GM12878 (cell line): ENCODE results near the gene RECK. TPM values are rescaled to one million over a fixed set of nuclear protein-coding genes. Genes with fewer than 3 reads are reported as not detected.
A peak's percentile ranks its signal among the peaks of the same experiment; 100 is the strongest.

Source experiments
- ATAC-seq: fragments of 200-7000 bp; cut with Tn5 transposase; 3 replicates; pipeline ENCODE4 v1.9.1; 2020; ENCODE audit warnings: mild to moderate bottlenecking, moderate library complexity
- BruUV-seq: library from RNA; stranded (reverse); fragments of 400-500 nt; replicated peaks from 2 replicates; lab custom pipeline; 2021; lab: Mats Ljungman, UMichigan
- CTCF ChIA-PET: fragments of 300-600 bp; sonication (Branson Sonifier 250); formaldehyde crosslinking; extraction: SDS; loops from one replicate; lab custom pipeline; 2021; ENCODE audit warnings: inconsistent platforms; lab: Yijun Ruan, JAX
- POLR2A ChIA-PET: fragments of 350-600 bp; formaldehyde crosslinking; extraction: SDS; loops from one replicate; lab custom pipeline; 2021; ENCODE audit warnings: inconsistent platforms; lab: Charles Lee
- RAD21 ChIA-PET: fragments of 300-600 bp; sonication (Branson Sonifier 250); formaldehyde crosslinking; loops from one replicate; lab custom pipeline; 2023; ENCODE audit warnings: antibody characterized with exemption; ENCODE audit not compliant: unreplicated experiment; lab: Charles Lee
- SMC1A ChIA-PET: fragments of 300-600 bp; sonication (Branson Sonifier 250); formaldehyde crosslinking; loops from one replicate; lab custom pipeline; 2023; ENCODE audit not compliant: unreplicated experiment, uncharacterized antibody; lab: Charles Lee
- DNase-seq: peaks from one replicate; pipeline ENCODE4 v3.0.0-alpha.2; 2011; ENCODE audit warnings: low read depth, low spot score
- FAIRE-seq: peaks from 3 replicates; lab custom pipeline; 2011; peaks lifted over from hg19 to GRCh38; lab: Jason Lieb, UNC
- H2AFZ ChIP-seq: 2 replicates; pipeline ENCODE4 v1.6.0; 2011; ENCODE audit warnings: low read depth, low read length, control low read depth; ENCODE audit not compliant: control insufficient read depth
- H3K27ac ChIP-seq: 2 replicates; pipeline ENCODE4 v1.5.1; 2011; ENCODE audit warnings: control low read depth; ENCODE audit not compliant: control insufficient read depth, insufficient read depth
- H3K27me3 ChIP-seq, 2 experiments: replicated peaks in 1 of 2; 2 replicates each; pipeline versions ENCODE4 v1.6.0 to v1.6.1; 2011; ENCODE audit warnings: low read length in 1 of 2; ENCODE audit not compliant: control insufficient read depth in 2 of 2, insufficient read depth in 2 of 2
- H3K36me3 ChIP-seq, 2 experiments: 2 replicates each; pipeline ENCODE4 v1.5.1; 2011; ENCODE audit warnings: low read length in 1 of 2; ENCODE audit not compliant: control insufficient read depth in 2 of 2, insufficient read depth in 2 of 2
- H3K4me1 ChIP-seq: 2 replicates; pipeline ENCODE4 v1.6.1; 2011; ENCODE audit warnings: mild to moderate bottlenecking, low read length, moderate library complexity, mixed read lengths; ENCODE audit not compliant: control insufficient read depth, insufficient read depth
- H3K4me2 ChIP-seq: 2 replicates; pipeline ENCODE4 v1.6.0; 2011; ENCODE audit warnings: control low read depth; ENCODE audit not compliant: control insufficient read depth, insufficient read depth
- H3K4me3 ChIP-seq: fragments of 200-600 bp; sonication (generic); 2 replicates; pipeline ENCODE4 v1.5.1; 2016
- H3K79me2 ChIP-seq: 2 replicates; pipeline ENCODE4 v1.6.0; 2011; ENCODE audit warnings: low read length; ENCODE audit not compliant: control insufficient read depth, insufficient read depth
- H3K9ac ChIP-seq: 2 replicates; pipeline ENCODE4 v1.8.0; 2011; ENCODE audit warnings: low read length, control low read depth, mixed read lengths; ENCODE audit not compliant: control insufficient read depth, insufficient read depth
- H3K9me3 ChIP-seq: replicated peaks from 3 replicates; pipeline ENCODE4 v1.5.1; 2011; ENCODE audit warnings: mild to moderate bottlenecking, low read length; ENCODE audit not compliant: control insufficient read depth, insufficient read depth
- H4K20me1 ChIP-seq: 2 replicates; pipeline ENCODE4 v1.6.0; 2011; ENCODE audit not compliant: control insufficient read depth, insufficient read depth
- CTCF ChIP-seq, 3 experiments: IDR thresholded peaks in 2 of 3; conservative IDR thresholded peaks in 1 of 3; 2 replicates each; pipeline ENCODE4 v1.5.1; 2011; ENCODE audit warnings: low read depth in 3 of 3, low read length in 3 of 3, mild to moderate bottlenecking in 3 of 3, control low read depth in 2 of 3, moderate library complexity in 2 of 3, inconsistent platforms in 1 of 3, mixed read lengths in 1 of 3; ENCODE audit not compliant: control insufficient read depth in 2 of 3, insufficient read depth in 1 of 3; ENCODE audit errors: extremely low read depth in 1 of 3
- DPF2 ChIP-seq: fragments of 450-650 bp; IDR thresholded peaks from 2 replicates; pipeline ENCODE4 v1.6.1; 2017; ENCODE audit warnings: mild to moderate bottlenecking
- EZH2 ChIP-seq: IDR thresholded peaks from 2 replicates; pipeline ENCODE4 v1.6.1; 2012; ENCODE audit warnings: low read depth, mild to moderate bottlenecking, control low read depth, inconsistent platforms, low read length, borderline replicate concordance; ENCODE audit not compliant: control insufficient read depth
- RAD21 ChIP-seq: IDR thresholded peaks from 2 replicates; pipeline ENCODE4 v1.6.1; 2011; ENCODE audit warnings: mild to moderate bottlenecking, low read depth, low read length, moderate library complexity; ENCODE audit not compliant: insufficient read depth
- RB1 ChIP-seq: fragments of 450-650 bp; formaldehyde crosslinking; IDR thresholded peaks from 2 replicates; pipeline ENCODE4 v1.6.1; 2017; ENCODE audit warnings: mild to moderate bottlenecking, borderline replicate concordance
- RFX5 ChIP-seq: IDR thresholded peaks from 2 replicates; pipeline ENCODE4 v1.6.1; 2011; ENCODE audit warnings: low read depth, low read length, improper control_type of control experiment
- RUNX3 ChIP-seq: IDR thresholded peaks from 2 replicates; pipeline ENCODE4 v1.6.1; 2012; ENCODE audit warnings: low read length, inconsistent platforms
- SMC3 ChIP-seq: IDR thresholded peaks from 2 replicates; pipeline ENCODE4 v1.6.1; 2011; ENCODE audit warnings: low read length, improper control_type of control experiment, borderline replicate concordance
- SPI1 ChIP-seq: IDR thresholded peaks from 2 replicates; pipeline ENCODE4 v1.6.1; 2011; ENCODE audit warnings: low read depth, mild to moderate bottlenecking, low read length, moderate library complexity, borderline replicate concordance; ENCODE audit not compliant: insufficient read depth
- YY1 ChIP-seq: IDR thresholded peaks from 2 replicates; pipeline ENCODE4 v1.6.1; 2011; ENCODE audit warnings: low read depth, mild to moderate bottlenecking, low read length
- WGBS: methylation state at CpG from one replicate; pipeline ENCODE4 v1.1.6; 2016; ENCODE audit warnings: low lambda C conversion rate; ENCODE audit not compliant: insufficient replicate concordance, insufficient coverage; ENCODE audit errors: missing lambda C conversion rate; 5-methylcytosine and 5-hydroxymethylcytosine counted together
- in situ Hi-C: fragments of 300-500 bp; cut with MboI; formaldehyde crosslinking; loops from 9 replicates; pipeline ENCODE4 v1.14.3; 2018; ENCODE audit warnings: mixed read lengths
- intact Hi-C: fragments of 100-400 bp; cut with micrococcal nuclease; formaldehyde crosslinking; loops from one replicate; pipeline ENCODE4 v1.14.2; 2022; ENCODE audit not compliant: unreplicated experiment
- polyA plus RNA-seq, 11 experiments: library from polyadenylated mRNA; depleted of rRNA in 4 of 11; unstranded in 6 of 11; stranded (reverse) in 5 of 11; fragments of >200 nt; fragmentation: Nextera tagmentation in 4 of 11; fragmentation: Illumina TruSeq in 1 of 11; extraction: Ambion mirVana in 4 of 11; extraction: Trizol in 1 of 11; gene quantifications; 1 replicate in 1 of 11; 2 replicates in 10 of 11; pipeline versions ENCODE4 v1.2.1 to v1.2.3, GENCODE V29; 2011 to 2016; ENCODE audit warnings: inconsistent platforms in 2 of 11, missing spikeins in 2 of 11, low read depth in 1 of 11
- total RNA-seq, 4 experiments: library from RNA; depleted of rRNA in 3 of 4; stranded (reverse); fragments of >200 nt in 3 of 4; fragmentation: Illumina TruSeq in 1 of 4; extraction: Trizol in 1 of 4; gene quantifications; 2 replicates each; pipeline versions ENCODE4 v1.2.1 to v1.2.3, GENCODE V29; 2013 to 2021

RECK gene
- total and polyA plus RNA-seq, 10 of the 15 experiments (the other 5 are each of a cell fraction or from before 2014, with no cell fraction given), result 0.02 to 0.40 (median 0.13) TPM

GRCh38 chr9:36102742-36103495, 66.2 kb downstream of the RECK start:
- ChIA-PET RAD21 (interaction anchor here (1.0 to 7.7 kb wide), 2 partner anchors 63 to 226 kb away, joined by 4 to 105 read pairs; partner anchors contain the start of gene CCIN), POLR2A (interaction anchor here (1.1 kb wide), 1 partner anchor 63 kb away, joined by 3 read pairs; no protein-coding TSS in a partner anchor), CTCF (interaction anchor here (0.6 to 8.4 kb wide), 29 partner anchors 11 to 229 kb away, joined by 3 to 258 read pairs (median 4); partner anchors contain the start of genes CCIN and CLTA)
- Histone ChIP-seq H3K4me1 (no peaks in the 10 kb centered on the region), H3K4me2 (no peak overlapping the region), H3K27ac (no peak overlapping the region), H4K20me1 (no peaks in the 10 kb centered on the region), H3K36me3 (no peaks in the 10 kb centered on the region), H3K79me2 (no peaks in the 10 kb centered on the region), H3K4me3 (no peak overlapping the region), H3K9me3 (no peaks in the 10 kb centered on the region), H3K9ac (no peak overlapping the region), H2AFZ (peak overlapping the region; percentile 52), H3K27me3 (no peaks in the 10 kb centered on the region; a peak in 1 of 4 replicates)
- DNase-seq (peak; percentile 36), FAIRE-seq (peak; percentile 94)
- no TSS peak for BruUV-seq
- intact Hi-C loops, result loop anchor here (1.0 to 5.0 kb wide), 3 partner anchors 63 to 224 kb away; partner anchors contain the start of gene CLTA
- in situ Hi-C loops, result loop anchor here (5.0 kb wide), 1 partner anchor 64 kb away; the partner anchor contains the start of gene CCIN
- TF ChIP-seq SMC3 (peak; percentile 98), CTCF (IDR thresholded peaks at IDR 0.05 in 2 of 3, conservative IDR thresholded peaks at IDR 0.05 in 1 of 3; ENCODE audit: control insufficient read depth in 2 of 3, extremely low read depth in 1 of 3, insufficient read depth in 1 of 3, low read depth in 3 of 3, low read length in 3 of 3) (peak; percentile 89 to 92 (median 92)), RAD21 (peak; percentile 92), RB1 (peak; percentile 43; the same call in 1 of the 2 replicates), RFX5 (no peak), YY1 (peak; percentile 77), DPF2 (no peak), EZH2 (no peak), SPI1 (peak; percentile 36; the same call in 1 of the 2 replicates), RUNX3 (peak; percentile 31)
- TF ChIP-seq, all 136 proteins: peak for 7
- ATAC-seq, result peak; percentile 100
- 43% methylated on average over 10 of the region's 10 CpGs for WGBS
- SMC1A ChIA-PET, result interaction anchor here (0.8 to 7.4 kb wide), 18 partner anchors 10 to 305 kb away, joined by 3 to 134 read pairs (median 4); partner anchors contain the start of gene CCIN
